Nephron (organoid): ENCODE results near the gene KLK1.

Experiments
- H3K27ac Mint-ChIP-seq, 3 experiments: 2 replicates each; pipeline ENCODE4 v1.8.0; 2020; ENCODE audit warnings: mixed read lengths in 3 of 3, mild to moderate bottlenecking in 2 of 3, moderate library complexity in 1 of 3
- H3K27me3 Mint-ChIP-seq: 2 replicates; pipeline ENCODE4 v1.8.0; 2021; ENCODE audit warnings: low read depth, mild to moderate bottlenecking, moderate library complexity, mixed read lengths
- H3K36me3 Mint-ChIP-seq: 2 replicates; pipeline ENCODE4 v1.8.0; 2020; ENCODE audit warnings: low read depth, mixed read lengths
- H3K4me1 Mint-ChIP-seq: 2 replicates; pipeline ENCODE4 v1.8.0; 2020; ENCODE audit warnings: mixed read lengths
- H3K4me3 Mint-ChIP-seq, 3 experiments: 2 replicates each; pipeline ENCODE4 v1.8.0; 2020; ENCODE audit warnings: mild to moderate bottlenecking in 3 of 3, mixed read lengths in 3 of 3, moderate library complexity in 2 of 3
- H3K9me3 Mint-ChIP-seq: 2 replicates; pipeline ENCODE4 v1.8.0; 2020; ENCODE audit warnings: mixed read lengths
- TF ChIP-seq, protein P1 (sequence below), 3 experiments: fragments of 200-600 bp; sonication (generic); IDR thresholded peaks; one replicate each; pipeline ENCODE4 v1.5.0; 2021; ENCODE audit warnings: antibody characterized with exemption in 3 of 3; ENCODE audit not compliant: unreplicated experiment in 3 of 3

KLK1 gene

GRCh38 chr19:50861010-50861409 is 37.4 kb upstream of the KLK1 start:
- no peaks in the 10 kb centered on the region for H3K9me3 Mint-ChIP-seq
- H3K27ac Mint-ChIP-seq: no peak overlapping the region
- no peaks in the 10 kb centered on the region for H3K36me3 Mint-ChIP-seq
- H3K27me3 Mint-ChIP-seq: peaks cover 66% of the 10 kb centered on the region
- peaks cover 5% of the 10 kb centered on the region for H3K4me1 Mint-ChIP-seq
- no peak overlapping the region for H3K4me3 Mint-ChIP-seq
- TF ChIP-seq, protein P1, sequence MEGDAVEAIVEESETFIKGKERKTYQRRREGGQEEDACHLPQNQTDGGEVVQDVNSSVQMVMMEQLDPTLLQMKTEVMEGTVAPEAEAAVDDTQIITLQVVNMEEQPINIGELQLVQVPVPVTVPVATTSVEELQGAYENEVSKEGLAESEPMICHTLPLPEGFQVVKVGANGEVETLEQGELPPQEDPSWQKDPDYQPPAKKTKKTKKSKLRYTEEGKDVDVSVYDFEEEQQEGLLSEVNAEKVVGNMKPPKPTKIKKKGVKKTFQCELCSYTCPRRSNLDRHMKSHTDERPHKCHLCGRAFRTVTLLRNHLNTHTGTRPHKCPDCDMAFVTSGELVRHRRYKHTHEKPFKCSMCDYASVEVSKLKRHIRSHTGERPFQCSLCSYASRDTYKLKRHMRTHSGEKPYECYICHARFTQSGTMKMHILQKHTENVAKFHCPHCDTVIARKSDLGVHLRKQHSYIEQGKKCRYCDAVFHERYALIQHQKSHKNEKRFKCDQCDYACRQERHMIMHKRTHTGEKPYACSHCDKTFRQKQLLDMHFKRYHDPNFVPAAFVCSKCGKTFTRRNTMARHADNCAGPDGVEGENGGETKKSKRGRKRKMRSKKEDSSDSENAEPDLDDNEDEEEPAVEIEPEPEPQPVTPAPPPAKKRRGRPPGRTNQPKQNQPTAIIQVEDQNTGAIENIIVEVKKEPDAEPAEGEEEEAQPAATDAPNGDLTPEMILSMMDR (IDR thresholded peaks at IDR 0.05; ENCODE audit: unreplicated experiment in 3 of 3): no peak

DNA sequence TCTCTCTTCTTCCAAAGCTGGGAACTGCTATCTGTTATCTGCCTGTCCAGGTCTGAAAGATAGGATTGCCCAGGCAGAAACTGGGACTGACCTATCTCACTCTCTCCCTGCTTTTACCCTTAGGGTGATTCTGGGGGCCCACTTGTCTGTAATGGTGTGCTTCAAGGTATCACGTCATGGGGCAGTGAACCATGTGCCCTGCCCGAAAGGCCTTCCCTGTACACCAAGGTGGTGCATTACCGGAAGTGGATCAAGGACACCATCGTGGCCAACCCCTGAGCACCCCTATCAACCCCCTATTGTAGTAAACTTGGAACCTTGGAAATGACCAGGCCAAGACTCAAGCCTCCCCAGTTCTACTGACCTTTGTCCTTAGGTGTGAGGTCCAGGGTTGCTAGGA is 36.3 kb upstream of the KLK1 start:
- peaks cover 5% of the 10 kb centered on the region for H3K4me1 Mint-ChIP-seq
- no peak overlapping the region for H3K4me3 Mint-ChIP-seq
- TF ChIP-seq, protein P1 (IDR thresholded peaks at IDR 0.05; ENCODE audit: unreplicated experiment in 3 of 3): no peak
- H3K27me3 Mint-ChIP-seq: peaks cover 67% of the 10 kb centered on the region
- no peak overlapping the region for H3K27ac Mint-ChIP-seq
- no peaks in the 10 kb centered on the region for H3K9me3 Mint-ChIP-seq
- no peaks in the 10 kb centered on the region for H3K36me3 Mint-ChIP-seq

DNA sequence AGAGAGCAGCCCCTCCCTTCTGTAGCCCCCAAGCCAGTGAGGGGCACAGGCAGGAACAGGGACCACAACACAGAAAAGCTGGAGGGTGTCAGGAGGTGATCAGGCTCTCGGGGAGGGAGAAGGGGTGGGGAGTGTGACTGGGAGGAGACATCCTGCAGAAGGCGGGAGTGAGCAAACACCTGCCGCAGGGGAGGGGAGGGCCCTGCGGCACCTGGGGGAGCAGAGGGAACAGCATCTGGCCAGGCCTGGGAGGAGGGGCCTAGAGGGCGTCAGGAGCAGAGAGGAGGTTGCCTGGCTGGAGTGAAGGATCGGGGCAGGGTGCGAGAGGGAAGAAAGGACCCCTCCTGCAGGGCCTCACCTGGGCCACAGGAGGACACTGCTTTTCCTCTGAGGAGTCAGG is 35.3 kb upstream of the KLK1 start:
- H3K4me3 Mint-ChIP-seq: no peak overlapping the region
- no peak overlapping the region for H3K27ac Mint-ChIP-seq
- H3K36me3 Mint-ChIP-seq: no peaks in the 10 kb centered on the region
- H3K9me3 Mint-ChIP-seq: no peaks in the 10 kb centered on the region
- TF ChIP-seq, protein P1 (IDR thresholded peaks at IDR 0.05; ENCODE audit: unreplicated experiment in 3 of 3): no peak
- H3K4me1 Mint-ChIP-seq: peaks cover 5% of the 10 kb centered on the region
- H3K27me3 Mint-ChIP-seq: peaks cover 67% of the 10 kb centered on the region

DNA sequence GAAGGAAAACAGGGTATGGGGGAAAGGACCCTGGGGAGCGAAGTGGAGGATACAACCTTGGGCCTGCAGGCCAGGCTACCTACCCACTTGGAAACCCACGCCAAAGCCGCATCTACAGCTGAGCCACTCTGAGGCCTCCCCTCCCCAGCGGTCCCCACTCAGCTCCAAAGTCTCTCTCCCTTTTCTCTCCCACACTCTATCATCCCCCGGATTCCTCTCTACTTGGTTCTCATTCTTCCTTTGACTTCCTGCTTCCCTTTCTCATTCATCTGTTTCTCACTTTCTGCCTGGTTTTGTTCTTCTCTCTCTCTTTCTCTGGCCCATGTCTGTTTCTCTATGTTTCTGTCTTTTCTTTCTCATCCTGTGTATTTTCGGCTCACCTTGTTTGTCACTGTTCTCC is 33.8 kb upstream of the KLK1 start:
- TF ChIP-seq, protein P1 (IDR thresholded peaks at IDR 0.05; ENCODE audit: unreplicated experiment in 3 of 3): no peak
- Mint-ChIP-seq H3K9me3 (no peaks in the 10 kb centered on the region), H3K36me3 (no peaks in the 10 kb centered on the region), H3K4me3 (no peak overlapping the region), H3K27ac (no peak overlapping the region), H3K27me3 (peaks cover 66% of the 10 kb centered on the region), H3K4me1 (peaks cover 5% of the 10 kb centered on the region)

DNA sequence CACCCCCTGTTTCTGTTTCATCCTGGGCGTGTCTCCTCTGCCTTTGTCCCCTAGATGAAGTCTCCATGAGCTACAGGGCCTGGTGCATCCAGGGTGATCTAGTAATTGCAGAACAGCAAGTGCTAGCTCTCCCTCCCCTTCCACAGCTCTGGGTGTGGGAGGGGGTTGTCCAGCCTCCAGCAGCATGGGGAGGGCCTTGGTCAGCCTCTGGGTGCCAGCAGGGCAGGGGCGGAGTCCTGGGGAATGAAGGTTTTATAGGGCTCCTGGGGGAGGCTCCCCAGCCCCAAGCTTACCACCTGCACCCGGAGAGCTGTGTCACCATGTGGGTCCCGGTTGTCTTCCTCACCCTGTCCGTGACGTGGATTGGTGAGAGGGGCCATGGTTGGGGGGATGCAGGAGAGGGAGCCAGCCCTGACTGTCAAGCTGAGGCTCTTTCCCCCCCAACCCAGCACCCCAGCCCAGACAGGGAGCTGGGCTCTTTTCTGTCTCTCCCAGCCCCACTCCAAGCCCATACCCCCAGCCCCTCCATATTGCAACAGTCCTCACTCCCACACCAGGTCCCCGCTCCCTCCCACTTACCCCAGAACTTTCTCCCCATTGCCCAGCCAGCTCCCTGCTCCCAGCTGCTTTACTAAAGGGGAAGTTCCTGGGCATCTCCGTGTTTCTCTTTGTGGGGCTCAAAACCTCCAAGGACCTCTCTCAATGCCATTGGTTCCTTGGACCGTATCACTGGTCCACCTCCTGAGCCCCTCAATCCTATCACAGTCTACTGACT is 31.2 kb upstream of the KLK1 start, which contains the start of gene KLK3:
Gene KLK3, plus strand, starts transcription at position 280 of the 775 bp plus-strand sequence. Its CDS starts 41 bp downstream, at position 321.
- TF ChIP-seq, protein P1 (IDR thresholded peaks at IDR 0.05; ENCODE audit: unreplicated experiment in 3 of 3): no peak
- Mint-ChIP-seq H3K9me3 (no peaks in the 10 kb centered on the region), H3K4me3 (no peak within 1 kb of the TSS), H3K27ac (no peak within 1 kb of the TSS), H3K36me3 (no peaks in the 10 kb centered on the region), H3K4me1 (peaks cover 5% of the 10 kb centered on the region), H3K27me3 (peaks cover 66% of the 10 kb centered on the region)

DNA sequence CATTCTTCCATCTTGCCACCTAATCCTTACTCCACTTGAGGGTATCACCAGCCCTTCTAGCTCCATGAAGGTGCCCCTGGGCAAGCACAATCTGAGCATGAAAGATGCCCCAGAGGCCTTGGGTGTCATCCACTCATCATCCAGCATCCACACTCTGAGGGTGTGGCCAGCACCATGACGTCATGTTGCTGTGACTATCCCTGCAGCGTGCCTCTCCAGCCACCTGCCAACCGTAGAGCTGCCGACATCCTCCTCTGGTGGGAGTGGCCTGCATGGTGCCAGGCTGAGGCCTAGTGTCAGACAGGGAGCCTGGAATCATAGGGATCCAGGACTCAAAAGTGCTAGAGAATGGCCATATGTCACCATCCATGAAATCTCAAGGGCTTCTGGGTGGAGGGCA is 28.0 kb upstream of the KLK1 start:
- peaks cover 49% of the 10 kb centered on the region for H3K27me3 Mint-ChIP-seq
- H3K9me3 Mint-ChIP-seq: no peaks in the 10 kb centered on the region
- no peak overlapping the region for H3K4me3 Mint-ChIP-seq
- H3K4me1 Mint-ChIP-seq: no peaks in the 10 kb centered on the region
- H3K36me3 Mint-ChIP-seq: no peaks in the 10 kb centered on the region
- TF ChIP-seq, protein P1 (IDR thresholded peaks at IDR 0.05; ENCODE audit: unreplicated experiment in 3 of 3): no peak
- H3K27ac Mint-ChIP-seq: no peak overlapping the region
